ENCODE data around the gene CALR3.

DNA sequence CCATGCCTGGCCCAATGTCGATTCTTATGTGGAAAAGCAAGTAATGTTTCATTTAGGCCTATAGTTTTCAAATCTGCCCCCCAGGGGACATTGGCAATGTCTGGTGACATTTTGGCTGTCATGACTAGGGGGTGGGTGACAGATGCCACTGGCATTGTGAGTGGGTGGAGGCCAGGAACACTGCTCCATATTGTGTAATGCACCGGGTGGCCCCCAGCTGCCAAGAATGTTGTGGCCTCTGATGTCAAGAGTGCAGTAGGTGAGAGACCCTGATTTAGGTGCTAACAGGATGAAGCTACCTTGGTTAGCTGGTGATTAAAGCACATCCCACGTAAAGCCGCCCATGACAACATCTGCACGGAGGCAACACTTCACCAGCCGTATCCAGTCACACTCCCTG lies 11.0 kb upstream of the CALR3 start:
- TF ChIP-seq POLR2AphosphoS5 (IDR thresholded peaks at IDR 0.05; ENCODE audit: insufficient read depth in 1 of 2, low read depth in 1 of 2) (no peak), POLR2A (IDR thresholded peaks at IDR 0.05) (no peak)
- TF ChIP-seq, protein P1, sequence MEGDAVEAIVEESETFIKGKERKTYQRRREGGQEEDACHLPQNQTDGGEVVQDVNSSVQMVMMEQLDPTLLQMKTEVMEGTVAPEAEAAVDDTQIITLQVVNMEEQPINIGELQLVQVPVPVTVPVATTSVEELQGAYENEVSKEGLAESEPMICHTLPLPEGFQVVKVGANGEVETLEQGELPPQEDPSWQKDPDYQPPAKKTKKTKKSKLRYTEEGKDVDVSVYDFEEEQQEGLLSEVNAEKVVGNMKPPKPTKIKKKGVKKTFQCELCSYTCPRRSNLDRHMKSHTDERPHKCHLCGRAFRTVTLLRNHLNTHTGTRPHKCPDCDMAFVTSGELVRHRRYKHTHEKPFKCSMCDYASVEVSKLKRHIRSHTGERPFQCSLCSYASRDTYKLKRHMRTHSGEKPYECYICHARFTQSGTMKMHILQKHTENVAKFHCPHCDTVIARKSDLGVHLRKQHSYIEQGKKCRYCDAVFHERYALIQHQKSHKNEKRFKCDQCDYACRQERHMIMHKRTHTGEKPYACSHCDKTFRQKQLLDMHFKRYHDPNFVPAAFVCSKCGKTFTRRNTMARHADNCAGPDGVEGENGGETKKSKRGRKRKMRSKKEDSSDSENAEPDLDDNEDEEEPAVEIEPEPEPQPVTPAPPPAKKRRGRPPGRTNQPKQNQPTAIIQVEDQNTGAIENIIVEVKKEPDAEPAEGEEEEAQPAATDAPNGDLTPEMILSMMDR (IDR thresholded peaks at IDR 0.05), result no peak
